ENCODE data around the gene RTN4R. TPM values are rescaled to one million over a fixed set of nuclear protein-coding genes. Genes with fewer than 3 reads are reported as not detected.
A peak's percentile ranks its signal among the peaks of the same experiment; 100 is the strongest.

Gene RTN4R
- total RNA-seq, 1 experiment from 2014 or later, result 11.1 TPM

DNA sequence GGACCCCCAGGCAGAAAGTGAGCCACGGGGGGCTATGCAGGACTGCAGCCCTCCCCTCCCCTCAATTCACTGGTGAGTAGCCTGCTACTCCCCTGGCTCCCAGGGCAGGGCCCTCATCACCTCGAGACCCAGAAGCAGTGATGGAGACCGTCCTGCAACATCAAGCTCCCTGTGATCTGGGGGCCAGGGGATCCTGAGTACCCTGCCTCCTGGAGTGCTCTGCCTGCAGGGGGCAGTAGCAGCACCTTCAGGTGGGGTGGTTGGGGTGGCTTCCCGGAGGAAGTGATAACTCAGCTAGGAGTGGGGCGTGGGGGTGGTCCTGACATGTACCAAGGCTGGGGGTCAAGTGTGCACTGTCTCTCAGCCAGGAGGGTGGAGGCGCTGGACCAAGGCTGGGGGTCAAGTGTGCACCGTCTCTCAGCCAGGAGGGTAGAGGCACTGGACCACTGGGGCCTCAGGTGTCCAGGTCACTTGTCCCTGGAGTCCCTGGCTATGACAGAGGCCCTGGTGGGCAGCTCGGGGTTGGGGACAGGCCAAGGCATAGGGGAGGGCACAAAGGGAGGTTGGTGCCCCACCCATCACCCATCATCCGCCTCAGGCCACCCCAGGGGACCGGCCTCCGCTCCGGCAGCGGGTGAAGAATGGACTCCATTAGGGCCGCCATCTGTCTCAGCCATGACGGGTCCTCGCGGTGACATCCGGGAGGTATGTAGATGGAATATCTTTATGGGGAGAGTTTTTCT lies 9.4 kb downstream of the RTN4R start:
- H3K9me3 Mint-ChIP-seq (ENCODE audit: unreplicated experiment), result no peaks in the 10 kb centered on the region
- Histone ChIP-seq H3K9me3 (no peaks in the 10 kb centered on the region), H3K4me3 (ENCODE audit: low read depth, low read length) (no peak overlapping the region), H3K27me3 (replicated peaks; ENCODE audit: control insufficient read depth, insufficient read depth, low read length) (no peaks in the 10 kb centered on the region), H3K36me3 (ENCODE audit: control insufficient read depth, insufficient read depth, low read length) (no peaks in the 10 kb centered on the region), H3K4me1 (no peaks in the 10 kb centered on the region)
- no peak overlapping the region for H3K27ac Mint-ChIP-seq (ENCODE audit: unreplicated experiment)
- intact Hi-C loops (cut with micrococcal nuclease; ENCODE audit: unreplicated experiment), result no loop called here
- ChIA-PET CTCF (no interaction called here), POLR2A (no interaction called here)
- no peak for DNase-seq
- no peak overlapping the region for H3K4me3 Mint-ChIP-seq (ENCODE audit: unreplicated experiment)
- H3K4me1 Mint-ChIP-seq (ENCODE audit: low read depth, unreplicated experiment), result no peaks in the 10 kb centered on the region
- H3K36me3 Mint-ChIP-seq (ENCODE audit: insufficient read depth, unreplicated experiment), result no peaks in the 10 kb centered on the region
- BruUV-seq (replicated peaks), result no TSS peak
- peak; percentile 16 to 30 for TF ChIP-seq CTCF (IDR thresholded peaks at IDR 0.05; ENCODE audit: insufficient read depth in 1 of 2, low read depth in 1 of 2, low read length in 1 of 2, severe bottlenecking in 1 of 2, unreplicated experiment in 1 of 2)
- no peaks in the 10 kb centered on the region for H3K27me3 Mint-ChIP-seq (ENCODE audit: insufficient read depth, unreplicated experiment)

GRCh38 chr22:20258021-20258299 lies 10.2 kb downstream of the RTN4R start:
- no peak overlapping the region for H3K4me3 ChIP-seq (ENCODE audit: low read depth, low read length)
- intact Hi-C loops (cut with micrococcal nuclease; ENCODE audit: unreplicated experiment), result no loop called here
- TF ChIP-seq CTCF (IDR thresholded peaks at IDR 0.05; ENCODE audit: insufficient read depth in 1 of 2, low read depth in 1 of 2, low read length in 1 of 2, severe bottlenecking in 1 of 2, unreplicated experiment in 1 of 2), result no peak
- BruUV-seq (replicated peaks), result no TSS peak
- H3K9me3 Mint-ChIP-seq (ENCODE audit: unreplicated experiment), result no peaks in the 10 kb centered on the region
- no peaks in the 10 kb centered on the region for H3K27me3 ChIP-seq (replicated peaks; ENCODE audit: control insufficient read depth, insufficient read depth, low read length)
- H3K9me3 ChIP-seq, result no peaks in the 10 kb centered on the region
- H3K4me1 Mint-ChIP-seq (ENCODE audit: low read depth, unreplicated experiment), result no peaks in the 10 kb centered on the region
- H3K27ac Mint-ChIP-seq (ENCODE audit: unreplicated experiment), result no peak overlapping the region
- no peaks in the 10 kb centered on the region for H3K4me1 ChIP-seq
- H3K27me3 Mint-ChIP-seq (ENCODE audit: insufficient read depth, unreplicated experiment), result no peaks in the 10 kb centered on the region
- no peaks in the 10 kb centered on the region for H3K36me3 ChIP-seq (ENCODE audit: control insufficient read depth, insufficient read depth, low read length)
- POLR2A ChIA-PET, result no interaction called here
- H3K36me3 Mint-ChIP-seq (ENCODE audit: insufficient read depth, unreplicated experiment), result no peaks in the 10 kb centered on the region
- CTCF ChIA-PET, result no interaction called here
- no peak overlapping the region for H3K4me3 Mint-ChIP-seq (ENCODE audit: unreplicated experiment)
- DNase-seq, result no peak

- Mint-ChIP-seq H3K27me3 (ENCODE audit: insufficient read depth, unreplicated experiment) (no peaks in the 10 kb centered on the region), H3K4me3 (ENCODE audit: unreplicated experiment) (no peak overlapping the region), H3K4me1 (ENCODE audit: low read depth, unreplicated experiment) (no peaks in the 10 kb centered on the region), H3K27ac (ENCODE audit: unreplicated experiment) (no peak overlapping the region), H3K36me3 (ENCODE audit: insufficient read depth, unreplicated experiment) (no peaks in the 10 kb centered on the region), H3K9me3 (ENCODE audit: unreplicated experiment) (no peaks in the 10 kb centered on the region)
- ChIA-PET POLR2A (no interaction called here), CTCF (interaction anchor here (1.5 kb wide), 1 partner anchor 100 kb away, joined by 4 read pairs; no protein-coding TSS in a partner anchor)
- no peak for TF ChIP-seq CTCF (IDR thresholded peaks at IDR 0.05; ENCODE audit: insufficient read depth in 1 of 2, low read depth in 1 of 2, low read length in 1 of 2, severe bottlenecking in 1 of 2, unreplicated experiment in 1 of 2)
- DNase-seq, result no peak
- BruUV-seq (replicated peaks), result no TSS peak
- intact Hi-C loops (cut with micrococcal nuclease; ENCODE audit: unreplicated experiment), result no loop called here
- Histone ChIP-seq H3K4me3 (ENCODE audit: low read depth, low read length) (no peak overlapping the region), H3K27me3 (replicated peaks; ENCODE audit: control insufficient read depth, insufficient read depth, low read length) (no peaks in the 10 kb centered on the region), H3K9me3 (no peaks in the 10 kb centered on the region), H3K36me3 (ENCODE audit: control insufficient read depth, insufficient read depth, low read length) (no peaks in the 10 kb centered on the region), H3K4me1 (no peaks in the 10 kb centered on the region)
Measured at GRCh38 chr22:20257212-20258020, 10.7 kb downstream of the RTN4R start.

Data from Caco-2 (cell line).